Activated naive CD4-positive, alpha-beta T cell treated with anti-CD3 and anti-CD28 coated beads for 36 hours (primary cell): ENCODE data around the gene C10orf95. TPM values are rescaled to one million over a fixed set of nuclear protein-coding genes. Genes with fewer than 3 reads are reported as not detected.

ENCODE experiments used
- CTCF ChIA-PET: fragments of 350-600 bp; sonication (Branson Sonifier 250); formaldehyde crosslinking; loops from one replicate; lab custom pipeline; 2021; ENCODE audit warnings: antibody characterized with exemption; lab: Charles Lee
- DNase-seq: peaks from one replicate; pipeline ENCODE4 v3.0.0-alpha.2; 2020
- H3K27ac Mint-ChIP-seq: one replicate; pipeline ENCODE4 v1.8.0; 2021; ENCODE audit warnings: mild to moderate bottlenecking, mixed read lengths
- H3K27me3 Mint-ChIP-seq: one replicate; pipeline ENCODE4 v1.8.0; 2021; ENCODE audit warnings: low read depth, mixed read lengths
- H3K36me3 Mint-ChIP-seq: one replicate; pipeline ENCODE4 v1.8.0; 2021; ENCODE audit warnings: low read depth, mixed read lengths
- H3K4me1 Mint-ChIP-seq: one replicate; pipeline ENCODE4 v1.8.0; 2021; ENCODE audit warnings: low read depth, mixed read lengths
- H3K4me3 Mint-ChIP-seq: one replicate; pipeline ENCODE4 v1.8.0; 2021; ENCODE audit warnings: mild to moderate bottlenecking, moderate library complexity, mixed read lengths
- H3K9me3 Mint-ChIP-seq: one replicate; pipeline ENCODE4 v1.8.0; 2021; ENCODE audit warnings: mixed read lengths
- intact Hi-C: fragments of 100-400 bp; cut with micrococcal nuclease; formaldehyde crosslinking; loops from one replicate; pipeline ENCODE4 v1.15.1; 2023
- total RNA-seq, 2 experiments: library from RNA; stranded (reverse); gene quantifications; one replicate each; pipeline ENCODE4 v1.2.3, GENCODE V29; 2021

The C10orf95 gene
- total RNA-seq, 2 experiments from 2014 or later = 0.14 to 0.15 TPM

DNA sequence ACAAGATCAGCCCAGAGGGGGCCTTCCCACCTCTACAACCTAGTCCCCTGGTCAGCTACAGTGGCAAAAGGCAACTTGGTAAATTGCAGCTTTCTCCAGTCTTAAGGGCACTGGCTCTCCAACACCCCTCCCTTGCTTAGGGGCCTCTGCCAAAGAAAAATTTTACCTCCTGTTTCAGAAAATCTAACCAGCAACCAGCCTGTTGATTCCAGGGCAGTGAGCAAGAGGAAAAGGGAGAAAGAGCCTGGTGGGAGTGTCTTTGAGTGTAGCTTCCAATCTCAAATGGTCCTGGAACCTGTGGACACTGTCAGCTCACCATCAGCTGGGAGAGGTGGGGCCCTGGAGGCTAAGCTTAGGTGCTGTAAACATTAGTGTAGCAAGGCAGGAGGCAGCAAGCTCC is 28.3 kb upstream of the C10orf95 start:
- intact Hi-C loops = loop anchor here (1.0 to 2.0 kb wide), 7 partner anchors 29 to 310 kb away; partner anchors contain the start of gene CUEDC2
- CTCF ChIA-PET = interaction anchor here (0.5 to 5.2 kb wide), 23 partner anchors 10 to 249 kb away, joined by 3 to 37 read pairs (median 6); partner anchors contain the start of genes ACTR1A, C10orf95, FBXL15 and SUFU
- peaks cover 24% of the 10 kb centered on the region for H3K4me1 Mint-ChIP-seq
- no peaks in the 10 kb centered on the region for H3K27me3 Mint-ChIP-seq
- H3K9me3 Mint-ChIP-seq = no peaks in the 10 kb centered on the region
- peak overlapping the region; percentile 1 for H3K27ac Mint-ChIP-seq
- DNase-seq = no peak
- H3K36me3 Mint-ChIP-seq = peaks cover 15% of the 10 kb centered on the region
- H3K4me3 Mint-ChIP-seq = no peak overlapping the region

- H3K9me3 Mint-ChIP-seq = no peaks in the 10 kb centered on the region
- CTCF ChIA-PET = interaction anchor here (0.7 to 5.2 kb wide), 3 partner anchors 78 to 246 kb away, joined by 3 to 36 read pairs (median 5); no protein-coding TSS in a partner anchor
- peak overlapping the region; percentile 31 for H3K27ac Mint-ChIP-seq
- H3K4me3 Mint-ChIP-seq = no peak overlapping the region
- H3K4me1 Mint-ChIP-seq = peaks cover 43% of the 10 kb centered on the region
- no peak for DNase-seq
- H3K27me3 Mint-ChIP-seq = no peaks in the 10 kb centered on the region
- intact Hi-C loops = no loop called here
- H3K36me3 Mint-ChIP-seq = peaks cover 12% of the 10 kb centered on the region
These were observed 25.3 kb upstream of the C10orf95 start for GRCh38 chr10:102476466-102477141.

- H3K4me3 Mint-ChIP-seq = no peak overlapping the region
- DNase-seq = no peak
- no peak overlapping the region for H3K27ac Mint-ChIP-seq
- intact Hi-C loops = no loop called here
- H3K36me3 Mint-ChIP-seq = peaks cover 12% of the 10 kb centered on the region
- H3K9me3 Mint-ChIP-seq = no peaks in the 10 kb centered on the region
- CTCF ChIA-PET = interaction anchor here (0.7 to 5.2 kb wide), 2 partner anchors 77 to 245 kb away, joined by 3 to 36 read pairs; no protein-coding TSS in a partner anchor
- H3K27me3 Mint-ChIP-seq = no peaks in the 10 kb centered on the region
- H3K4me1 Mint-ChIP-seq = peaks cover 43% of the 10 kb centered on the region
These were observed 24.2 kb upstream of the C10orf95 start for GRCh38 chr10:102475451-102476040.

- CTCF ChIA-PET = interaction anchor here (0.8 to 3.1 kb wide), 6 partner anchors 51 to 304 kb away, joined by 3 to 12 read pairs (median 4); no protein-coding TSS in a partner anchor
- Mint-ChIP-seq H3K9me3 (no peaks in the 10 kb centered on the region), H3K27ac (peak overlapping the region; percentile 70), H3K36me3 (peaks cover 8% of the 10 kb centered on the region), H3K4me3 (no peak overlapping the region), H3K27me3 (no peaks in the 10 kb centered on the region), H3K4me1 (peaks cover 36% of the 10 kb centered on the region)
- peak; percentile 34 for DNase-seq
- intact Hi-C loops = no loop called here
These were observed 22.3 kb upstream of the C10orf95 start for GRCh38 chr10:102473445-102474331.

DNA sequence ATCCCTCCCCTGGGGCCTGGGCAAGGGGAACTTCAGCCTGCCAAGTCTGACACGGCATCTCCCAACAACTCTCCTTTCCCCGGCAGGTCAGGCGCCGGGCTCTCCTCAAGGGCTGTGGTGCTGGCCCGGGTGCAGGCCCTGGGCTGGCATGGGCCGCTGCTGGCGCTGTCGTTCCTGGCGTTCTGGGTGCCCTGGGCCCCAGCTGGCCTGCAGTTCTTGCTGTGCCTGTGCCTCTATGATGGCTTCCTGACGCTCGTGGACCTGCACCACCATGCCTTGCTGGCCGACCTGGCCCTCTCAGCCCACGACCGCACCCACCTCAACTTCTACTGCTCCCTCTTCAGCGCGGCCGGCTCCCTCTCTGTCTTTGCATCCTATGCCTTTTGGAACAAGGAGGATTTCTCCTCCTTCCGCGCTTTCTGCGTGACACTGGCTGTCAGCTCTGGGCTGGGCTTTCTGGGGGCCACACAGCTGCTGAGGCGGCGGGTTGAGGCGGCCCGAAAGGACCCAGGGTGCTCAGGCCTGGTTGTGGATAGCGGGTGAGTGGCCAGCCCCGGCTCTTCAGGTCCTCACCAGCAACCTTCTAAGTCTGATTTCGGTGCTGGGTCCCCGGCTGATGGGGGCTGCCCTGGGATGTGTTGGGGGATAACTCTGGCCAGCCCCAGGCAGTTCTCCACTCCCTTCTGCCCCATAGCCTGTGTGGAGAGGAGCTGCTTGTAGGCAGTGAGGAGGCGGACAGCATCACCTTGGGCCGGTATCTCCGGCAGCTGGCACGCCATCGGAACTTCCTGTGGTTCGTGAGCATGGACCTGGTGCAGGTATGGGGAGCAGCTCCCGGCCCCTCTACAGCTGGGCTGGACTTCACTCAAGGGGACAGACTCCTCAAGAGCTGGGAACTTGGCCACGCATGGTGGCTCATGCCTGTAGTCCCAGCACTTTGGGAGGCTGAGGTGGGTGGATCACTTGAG is 19.5 kb upstream of the C10orf95 start:
- no peaks in the 10 kb centered on the region for H3K27me3 Mint-ChIP-seq
- no peak overlapping the region for H3K27ac Mint-ChIP-seq
- H3K4me1 Mint-ChIP-seq = peaks cover 22% of the 10 kb centered on the region
- CTCF ChIA-PET = interaction anchor here (0.8 to 2.3 kb wide), 2 partner anchors 8 to 239 kb away, joined by 4 to 12 read pairs; no protein-coding TSS in a partner anchor
- no peak overlapping the region for H3K4me3 Mint-ChIP-seq
- intact Hi-C loops = no loop called here
- peaks cover 7% of the 10 kb centered on the region for H3K36me3 Mint-ChIP-seq
- H3K9me3 Mint-ChIP-seq = no peaks in the 10 kb centered on the region
- no peak for DNase-seq

- CTCF ChIA-PET = interaction anchor here (0.8 to 2.3 kb wide), 3 partner anchors 11 to 237 kb away, joined by 3 to 12 read pairs (median 6); no protein-coding TSS in a partner anchor
- H3K4me1 Mint-ChIP-seq = peaks cover 14% of the 10 kb centered on the region
- H3K27me3 Mint-ChIP-seq = no peaks in the 10 kb centered on the region
- H3K27ac Mint-ChIP-seq = no peak overlapping the region
- no peak for DNase-seq
- peaks cover 2% of the 10 kb centered on the region for H3K36me3 Mint-ChIP-seq
- H3K4me3 Mint-ChIP-seq = no peak overlapping the region
- no peaks in the 10 kb centered on the region for H3K9me3 Mint-ChIP-seq
- intact Hi-C loops = no loop called here
These were observed 17.3 kb upstream of the C10orf95 start for GRCh38 chr10:102468683-102469082.

GRCh38 chr10:102467971-102468438 is 16.7 kb upstream of the C10orf95 start:
- Mint-ChIP-seq H3K9me3 (no peaks in the 10 kb centered on the region), H3K27me3 (no peaks in the 10 kb centered on the region), H3K4me1 (peaks cover 12% of the 10 kb centered on the region), H3K4me3 (no peak overlapping the region), H3K27ac (no peak overlapping the region), H3K36me3 (peaks cover 2% of the 10 kb centered on the region)
- intact Hi-C loops = no loop called here
- CTCF ChIA-PET = interaction anchor here (0.6 to 2.3 kb wide), 3 partner anchors 11 to 15 kb away, joined by 3 to 12 read pairs (median 6); no protein-coding TSS in a partner anchor
- DNase-seq = no peak

DNA sequence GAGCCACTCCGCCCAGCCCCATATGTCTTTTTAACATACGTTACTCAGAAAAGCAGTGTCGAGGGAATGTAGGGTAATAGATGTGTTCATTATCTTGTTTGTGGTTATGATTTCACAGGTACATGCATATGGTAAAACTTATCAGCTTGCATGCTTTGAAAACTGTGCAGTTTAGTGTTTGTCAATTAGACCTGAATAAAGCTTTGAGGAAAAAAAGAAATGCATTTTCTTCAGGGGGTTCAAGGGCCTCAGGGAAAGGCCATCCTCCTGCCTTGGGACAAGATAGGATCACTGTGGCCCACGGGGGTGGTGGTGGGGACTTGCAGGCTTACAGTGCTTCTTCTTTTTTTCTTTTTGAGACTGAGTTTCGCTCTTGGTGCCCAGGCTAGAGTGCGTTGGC is 16.0 kb upstream of the C10orf95 start:
- H3K4me3 Mint-ChIP-seq = no peak overlapping the region
- intact Hi-C loops = no loop called here
- H3K9me3 Mint-ChIP-seq = no peaks in the 10 kb centered on the region
- no peaks in the 10 kb centered on the region for H3K27me3 Mint-ChIP-seq
- H3K4me1 Mint-ChIP-seq = peaks cover 12% of the 10 kb centered on the region
- CTCF ChIA-PET = interaction anchor here (0.7 kb wide), 1 partner anchor 306 kb away, joined by 3 read pairs; no protein-coding TSS in a partner anchor
- H3K27ac Mint-ChIP-seq = no peak overlapping the region
- no peak for DNase-seq
- H3K36me3 Mint-ChIP-seq = peaks cover 2% of the 10 kb centered on the region

GRCh38 chr10:102465466-102465865 is 14.1 kb upstream of the C10orf95 start:
- peaks cover 2% of the 10 kb centered on the region for H3K36me3 Mint-ChIP-seq
- intact Hi-C loops = no loop called here
- peaks cover 23% of the 10 kb centered on the region for H3K4me1 Mint-ChIP-seq
- H3K9me3 Mint-ChIP-seq = no peaks in the 10 kb centered on the region
- no peak overlapping the region for H3K27ac Mint-ChIP-seq
- H3K4me3 Mint-ChIP-seq = no peak overlapping the region
- DNase-seq = no peak
- CTCF ChIA-PET = interaction anchor here (0.6 to 1.3 kb wide), 5 partner anchors 14 to 297 kb away, joined by 3 to 4 read pairs (median 3); no protein-coding TSS in a partner anchor
- H3K27me3 Mint-ChIP-seq = no peaks in the 10 kb centered on the region

- Mint-ChIP-seq H3K36me3 (no peaks in the 10 kb centered on the region), H3K9me3 (no peaks in the 10 kb centered on the region), H3K27ac (no peak overlapping the region), H3K27me3 (no peaks in the 10 kb centered on the region), H3K4me3 (no peak overlapping the region), H3K4me1 (peaks cover 23% of the 10 kb centered on the region)
- CTCF ChIA-PET = interaction anchor here (0.9 kb wide), 1 partner anchor 41 kb away, joined by 4 read pairs; no protein-coding TSS in a partner anchor
- DNase-seq = no peak
- intact Hi-C loops = no loop called here
These were observed 12.6 kb upstream of the C10orf95 start for GRCh38 chr10:102463983-102464382.
